ENCODE data around the gene BIRC3. TPM values are rescaled to one million over a fixed set of nuclear protein-coding genes. Genes with fewer than 3 reads are reported as not detected.

Gene BIRC3
- total RNA-seq, 2 experiments from 2014 or later = 102 to 108 TPM

- CTCF ChIA-PET = interaction anchor here (1.9 to 10.4 kb wide), 4 partner anchors 28 to 267 kb away, joined by 8 to 204 read pairs (median 58); partner anchors contain the start of gene BIRC3
- Mint-ChIP-seq H3K27me3 (no peaks in the 10 kb centered on the region), H3K4me3 (peak overlapping the region; percentile 90), H3K36me3 (ENCODE audit: low read depth) (peaks cover 20% of the 10 kb centered on the region), H3K9me3 (no peaks in the 10 kb centered on the region), H3K4me1 (ENCODE audit: low read depth) (peaks cover 35% of the 10 kb centered on the region), H3K27ac (peak overlapping the region; percentile 95)
- POLR2A ChIA-PET = interaction anchor here (2.5 kb wide), 1 partner anchor 28 kb away, joined by 6 read pairs; no protein-coding TSS in a partner anchor
- no peak for TF ChIP-seq CTCF (IDR thresholded peaks at IDR 0.05)
- ATAC-seq (no peak), DNase-seq (no peak)
- intact Hi-C loops (cut with micrococcal nuclease) = loop anchor here (5.0 kb wide), 1 partner anchor 106 kb away; the partner anchor contains the start of gene TMEM123
Observed at GRCh38 chr11:102345904-102346303, 28.6 kb downstream of the BIRC3 start.

- Mint-ChIP-seq H3K27ac (peak overlapping the region; percentile 95), H3K27me3 (no peaks in the 10 kb centered on the region), H3K9me3 (no peaks in the 10 kb centered on the region), H3K4me3 (peak overlapping the region; percentile 90), H3K4me1 (ENCODE audit: low read depth) (peaks cover 38% of the 10 kb centered on the region), H3K36me3 (ENCODE audit: low read depth) (peaks cover 24% of the 10 kb centered on the region)
- ChIA-PET POLR2A (interaction anchor here (2.5 kb wide), 1 partner anchor 28 kb away, joined by 6 read pairs; no protein-coding TSS in a partner anchor), CTCF (interaction anchor here (1.9 to 10.4 kb wide), 3 partner anchors 28 to 150 kb away, joined by 8 to 204 read pairs (median 11); partner anchors contain the start of gene BIRC3)
- no peak for DNase-seq
- ATAC-seq = no peak
- TF ChIP-seq CTCF (IDR thresholded peaks at IDR 0.05) = no peak
- intact Hi-C loops (cut with micrococcal nuclease) = loop anchor here (5.0 kb wide), 1 partner anchor 106 kb away; the partner anchor contains the start of gene TMEM123
Observed at GRCh38 chr11:102346456-102346747, 29.1 kb downstream of the BIRC3 start.

DNA sequence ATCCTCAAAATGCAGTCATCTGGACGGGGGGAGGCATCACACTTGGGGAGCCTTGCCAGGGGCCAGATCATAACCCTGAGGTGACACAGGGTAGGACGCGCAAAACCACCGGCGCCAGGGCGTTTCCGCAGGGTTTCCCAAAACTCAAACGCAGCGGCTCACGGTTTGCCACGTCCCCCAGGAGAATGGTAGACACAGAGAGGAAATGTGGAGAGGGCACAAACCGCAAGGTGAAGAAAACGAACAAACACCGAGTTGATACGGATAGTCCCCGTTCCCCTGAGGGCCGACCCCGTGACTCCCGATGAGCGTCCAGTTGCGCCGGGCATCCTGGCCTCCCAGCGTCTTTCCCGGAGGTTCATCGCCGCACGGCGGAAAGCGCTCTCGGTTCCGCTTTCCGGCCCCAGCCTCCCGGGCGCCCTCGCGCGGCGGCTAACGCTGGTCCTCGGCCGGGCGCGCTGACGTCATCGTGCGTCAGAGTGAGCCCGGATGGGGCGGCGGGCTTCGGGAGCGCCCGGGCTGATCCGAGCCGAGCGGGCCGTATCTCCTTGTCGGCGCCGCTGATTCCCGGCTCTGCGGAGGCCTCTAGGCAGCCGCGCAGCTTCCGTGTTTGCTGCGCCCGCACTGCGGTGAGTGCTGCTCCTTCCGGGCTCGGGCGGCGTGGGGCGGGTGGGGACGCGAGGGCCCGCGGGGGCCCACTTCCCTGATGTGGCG lies 29.6 kb downstream of the BIRC3 start, which contains the start of gene BIRC2:
Gene BIRC2 (plus strand): TSS at position 467 of the 714 bp plus-strand sequence. CDS start 2,641 bp downstream, outside the sequence.
- peak; percentile 69 for TF ChIP-seq CTCF (IDR thresholded peaks at IDR 0.05)
- peak; percentile 94 for ATAC-seq
- H3K9me3 Mint-ChIP-seq = no peaks in the 10 kb centered on the region
- peak; percentile 95 for DNase-seq
- H3K4me3 Mint-ChIP-seq = peak within 1 kb of the TSS; percentile 90
- no peaks in the 10 kb centered on the region for H3K27me3 Mint-ChIP-seq
- peak within 1 kb of the TSS; percentile 95 for H3K27ac Mint-ChIP-seq
- H3K36me3 Mint-ChIP-seq (ENCODE audit: low read depth) = peaks cover 28% of the 10 kb centered on the region
- intact Hi-C loops (cut with micrococcal nuclease) = loop anchor here (5.0 kb wide), 1 partner anchor 105 kb away; the partner anchor contains the start of gene TMEM123
- POLR2A ChIA-PET = interaction anchor here (0.6 to 2.5 kb wide), 3 partner anchors 17 to 104 kb away, joined by 3 to 6 read pairs (median 3); no protein-coding TSS in a partner anchor
- CTCF ChIA-PET = interaction anchor here (1.5 to 10.4 kb wide), 5 partner anchors 29 to 320 kb away, joined by 4 to 204 read pairs (median 8); partner anchors contain the start of gene BIRC3
- H3K4me1 Mint-ChIP-seq (ENCODE audit: low read depth) = peaks cover 36% of the 10 kb centered on the region

GRCh38 chr11:102347462-102348370 lies 30.4 kb downstream of the BIRC3 start:
- CTCF ChIA-PET = interaction anchor here (1.0 to 10.4 kb wide), 7 partner anchors 12 to 319 kb away, joined by 3 to 204 read pairs (median 7); no protein-coding TSS in a partner anchor
- POLR2A ChIA-PET = interaction anchor here (0.9 to 1.2 kb wide), 2 partner anchors 103 to 144 kb away, joined by 3 read pairs; no protein-coding TSS in a partner anchor
- intact Hi-C loops (cut with micrococcal nuclease) = loop anchor here (5.0 kb wide), 1 partner anchor 105 kb away; the partner anchor contains the start of gene TMEM123
- Mint-ChIP-seq H3K9me3 (no peaks in the 10 kb centered on the region), H3K27ac (peak overlapping the region; percentile 95), H3K27me3 (no peaks in the 10 kb centered on the region), H3K36me3 (ENCODE audit: low read depth) (peaks cover 31% of the 10 kb centered on the region), H3K4me1 (ENCODE audit: low read depth) (peaks cover 36% of the 10 kb centered on the region), H3K4me3 (peak overlapping the region; percentile 90)
- no peak for ATAC-seq
- DNase-seq = peak; percentile 33
- no peak for TF ChIP-seq CTCF (IDR thresholded peaks at IDR 0.05)
